ENCODE results near the gene PEAK3.

The PEAK3 gene

DNA sequence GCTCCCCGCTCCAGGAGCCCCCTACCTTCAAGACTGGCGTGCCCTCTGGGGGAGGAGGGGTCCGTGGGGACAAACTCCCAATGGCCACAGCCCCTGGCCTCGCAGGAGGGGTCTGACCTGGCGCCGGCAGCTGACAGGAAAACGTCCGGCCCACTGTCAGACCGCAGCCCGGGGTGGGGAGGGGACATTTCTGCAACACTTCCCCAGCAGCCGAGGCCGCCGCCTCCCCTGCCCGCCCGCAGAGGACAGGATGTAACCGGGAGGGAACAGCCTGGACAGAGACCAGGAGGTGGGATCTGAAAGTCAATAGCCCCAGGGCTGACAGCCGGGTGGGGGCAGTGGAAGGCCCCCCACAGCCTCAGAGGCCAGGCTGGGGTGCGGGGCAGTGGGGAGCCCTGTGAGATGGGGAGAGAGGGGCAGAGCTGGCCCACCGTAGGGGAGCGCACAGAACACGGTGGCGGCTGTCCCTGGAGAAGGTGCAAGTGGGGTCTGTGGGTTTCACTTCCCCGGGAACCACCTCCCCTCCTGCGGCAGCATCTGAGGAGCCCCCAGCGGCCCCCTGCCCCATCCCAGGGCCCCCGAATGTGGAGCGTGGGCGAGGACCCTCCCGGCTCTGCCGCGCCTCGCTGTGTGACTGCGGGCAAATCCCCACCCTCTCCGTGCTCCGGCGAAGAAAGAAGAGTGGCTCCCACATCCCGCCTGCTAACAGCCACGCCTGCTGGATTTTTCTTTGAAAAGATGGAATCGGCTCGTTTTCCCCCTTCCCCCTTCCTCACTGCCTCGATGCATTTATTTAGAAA, at the start of gene PEAK3:
PEAK3 (minus strand) TSS at position 114 of the 800 bp plus-strand sequence. CDS start 1,244 bp downstream, outside the sequence.
- no peak for DNase-seq (ENCODE audit: low read depth in 2 of 2, low spot score in 1 of 2)

DNA sequence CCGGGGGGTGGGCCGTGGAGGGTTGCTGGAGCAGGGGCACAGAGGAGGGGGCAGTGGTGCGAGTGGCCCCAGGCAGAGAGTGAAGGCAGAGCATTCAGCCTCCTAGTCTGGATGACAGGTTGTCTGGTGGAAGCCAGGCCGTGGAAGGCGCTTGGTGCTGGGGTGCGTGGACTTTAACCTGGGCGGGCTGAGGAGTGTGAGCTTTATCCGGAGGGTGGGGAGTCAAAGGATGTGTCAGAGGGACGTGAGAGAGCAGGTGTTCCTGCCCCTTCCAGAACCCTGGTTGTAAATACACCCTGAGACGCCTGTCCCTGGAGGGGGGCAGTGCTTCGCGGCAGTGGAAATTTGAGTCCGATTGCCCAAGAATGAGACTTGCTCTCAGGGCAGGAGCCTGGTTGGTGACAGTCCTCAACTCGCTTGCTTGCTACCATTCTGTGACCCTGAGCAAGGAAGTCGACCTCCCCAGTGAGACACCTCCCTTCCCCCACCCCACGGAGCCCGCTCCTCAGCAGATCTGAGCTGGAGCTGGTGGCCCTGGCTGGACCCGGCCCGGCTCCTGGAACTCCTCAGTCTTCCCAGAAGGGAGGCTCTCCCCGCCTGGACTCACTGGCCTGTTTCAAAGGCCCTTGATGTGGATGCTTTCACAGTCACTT, 48.8 kb upstream of the PEAK3 start:
- DNase-seq (ENCODE audit: low read depth in 2 of 2, low spot score in 1 of 2), result no peak

DNA sequence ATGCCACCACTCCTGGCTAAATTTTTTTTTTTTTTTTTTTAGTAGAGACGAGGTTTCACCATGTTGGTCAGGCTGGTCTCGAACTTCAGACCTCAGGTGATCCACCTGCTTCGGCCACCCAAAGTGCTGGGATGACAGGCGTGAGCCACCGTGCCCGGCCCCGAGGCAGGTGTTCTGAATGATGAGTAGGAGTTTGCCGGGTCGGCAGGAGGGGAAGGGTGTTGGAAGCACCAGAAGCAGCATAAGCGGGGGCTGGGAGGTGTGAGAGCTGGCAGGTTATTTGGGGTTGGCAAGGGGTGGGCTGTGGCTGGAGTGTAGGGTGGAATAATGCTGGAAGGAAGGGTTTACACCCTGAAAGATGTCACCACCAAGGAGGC, 48.3 kb upstream of the PEAK3 start:
- DNase-seq (ENCODE audit: low read depth in 2 of 2, low spot score in 1 of 2), result no peak

- no peak for DNase-seq (ENCODE audit: low read depth in 2 of 2, low spot score in 1 of 2)
Observed at GRCh38 chr19:2329501-2329916, 47.5 kb upstream of the PEAK3 start.

DNA sequence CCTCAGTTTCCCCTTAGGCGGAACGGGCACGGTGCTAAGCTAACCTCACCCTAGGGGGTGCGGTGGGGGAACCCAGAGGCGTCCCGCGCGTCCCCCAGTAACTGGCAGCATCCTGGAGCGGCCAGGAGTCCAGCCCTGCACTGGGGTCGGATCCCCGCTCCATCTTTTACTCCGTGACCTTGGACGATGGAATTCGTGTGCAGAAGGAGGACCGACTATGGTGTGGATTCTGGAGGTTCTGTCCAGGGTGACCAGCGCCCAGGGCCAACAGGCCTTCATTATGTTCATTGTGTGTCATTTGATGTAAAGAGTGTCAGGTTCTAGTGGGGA, 47.1 kb upstream of the PEAK3 start:
- DNase-seq (ENCODE audit: low read depth in 2 of 2, low spot score in 1 of 2), result no peak

DNA sequence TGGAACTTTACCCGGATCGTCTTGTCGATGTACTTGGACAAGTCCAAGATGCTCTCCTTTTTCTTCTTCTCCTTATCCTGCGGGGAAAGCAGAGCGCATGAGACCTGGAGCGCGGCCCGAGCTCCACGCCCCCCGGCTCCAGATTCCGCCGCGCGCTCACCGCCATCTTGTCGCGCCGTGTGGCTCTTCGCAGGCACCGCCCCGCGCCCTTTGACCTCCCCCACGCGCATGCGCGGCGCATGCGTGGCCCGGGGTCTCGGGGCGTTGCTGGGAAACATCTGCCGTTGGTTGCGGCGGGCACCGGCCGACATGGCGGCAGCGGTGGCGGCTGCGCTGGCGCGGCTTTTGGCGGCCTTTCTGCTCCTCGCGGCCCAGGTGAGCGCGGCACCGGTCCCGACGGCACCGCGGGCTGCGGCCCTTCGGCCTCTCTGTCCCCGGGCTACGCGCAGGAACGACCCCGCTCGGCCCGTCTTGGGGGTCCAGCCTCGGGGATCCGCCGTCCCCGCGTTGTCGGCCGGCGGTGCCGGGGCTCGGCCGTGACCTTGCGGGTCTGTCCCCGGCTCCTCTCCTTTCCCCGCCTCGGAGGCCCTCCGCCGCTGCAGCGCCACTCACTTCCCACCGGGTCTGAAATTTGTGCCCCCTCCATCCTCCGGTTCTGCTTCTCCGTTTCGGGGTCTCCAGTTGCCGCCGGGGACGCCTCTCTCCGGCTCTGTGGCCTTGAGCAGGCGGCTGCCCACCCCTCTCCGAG, 46.6 kb upstream of the PEAK3 start, which contains the start of the genes LSM7 and SPPL2B:
LSM7 (minus strand) TSS at position 186 of the 748 bp plus-strand sequence; CDS start at position 166, 20 bp downstream.
SPPL2B (plus strand) TSS at position 284 of the 748 bp plus-strand sequence; CDS start at position 310, 26 bp downstream.
- DNase-seq (ENCODE audit: low read depth in 2 of 2, low spot score in 1 of 2), result peak; percentile 81 to 89

DNA sequence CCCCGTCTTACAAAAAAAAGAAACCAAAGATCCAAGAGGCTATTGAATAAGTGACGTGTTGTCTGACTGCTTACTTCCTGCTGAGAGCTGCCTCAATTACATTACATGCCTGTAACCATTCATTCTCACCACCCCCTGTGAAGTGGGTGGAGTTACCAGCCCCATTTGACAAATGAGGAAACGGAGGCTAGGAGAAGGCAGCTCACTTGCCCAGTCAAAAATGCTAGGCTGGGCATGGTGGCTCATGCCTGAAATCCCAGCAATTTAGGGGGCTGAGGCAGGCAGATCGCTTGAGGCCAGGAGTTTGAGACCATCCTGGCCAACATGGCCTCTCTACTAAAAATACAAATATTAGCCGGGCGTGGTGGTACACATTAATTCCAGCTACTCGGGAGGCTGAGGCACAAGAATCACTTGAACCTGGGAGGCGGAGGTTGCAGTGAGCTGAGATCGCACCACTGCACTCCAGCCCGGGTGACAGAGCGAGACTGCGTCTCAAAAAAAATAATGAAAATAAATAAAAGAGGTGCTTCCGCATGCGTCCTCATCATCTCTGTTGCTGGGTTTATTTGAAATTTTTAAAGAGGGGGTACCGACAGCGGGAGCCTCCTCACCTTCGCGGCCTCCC, 45.9 kb upstream of the PEAK3 start:
- DNase-seq (ENCODE audit: low read depth in 2 of 2, low spot score in 1 of 2), result no peak

- DNase-seq (ENCODE audit: low read depth in 2 of 2, low spot score in 1 of 2), result no peak
Observed at GRCh38 chr19:2326699-2327360, 44.9 kb upstream of the PEAK3 start.

DNA sequence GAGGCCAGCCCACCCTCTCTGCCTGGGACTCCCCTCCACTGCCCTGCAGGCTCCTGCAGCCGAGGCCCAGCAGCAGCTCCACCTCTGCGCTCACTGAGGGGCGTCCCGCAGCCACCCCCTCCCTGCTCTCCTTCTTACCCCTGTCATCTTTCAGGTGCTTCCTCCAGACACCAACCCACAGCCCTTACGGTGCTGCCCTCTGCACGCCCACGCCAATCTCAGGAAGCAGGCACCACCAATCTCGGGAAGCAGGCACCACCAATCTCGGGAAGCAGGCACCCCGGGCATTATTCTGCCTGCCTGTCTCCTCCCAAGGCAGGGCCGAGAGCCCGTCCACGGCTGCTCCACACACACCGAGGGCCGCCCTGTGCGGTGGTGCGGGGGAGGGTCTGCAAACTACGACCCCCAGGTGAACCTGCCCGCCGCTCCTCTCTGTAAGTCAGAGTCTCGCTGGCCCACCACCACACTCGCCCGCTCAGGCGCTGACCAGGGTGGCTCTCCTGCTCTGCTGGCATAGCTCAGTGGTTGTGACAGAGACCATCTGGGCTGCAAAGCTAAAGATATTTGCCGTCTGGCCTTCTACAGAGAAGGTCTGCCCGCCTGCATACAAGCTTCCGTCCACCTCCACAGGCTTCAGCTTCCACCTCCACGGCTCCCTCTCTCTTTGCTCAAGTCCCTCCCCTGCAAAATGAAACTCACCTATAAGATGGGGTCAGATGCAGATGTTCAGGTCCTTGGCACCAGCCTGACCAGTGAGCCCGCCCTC, 43.5 kb upstream of the PEAK3 start:
- DNase-seq (ENCODE audit: low read depth in 2 of 2, low spot score in 1 of 2), result no peak

GRCh38 chr19:2324220-2324948, 42.4 kb upstream of the PEAK3 start:
- no peak for DNase-seq (ENCODE audit: low read depth in 2 of 2, low spot score in 1 of 2)

- no peak for DNase-seq (ENCODE audit: low read depth in 2 of 2, low spot score in 1 of 2)
Observed at GRCh38 chr19:2323707-2324106, 41.7 kb upstream of the PEAK3 start.

DNA sequence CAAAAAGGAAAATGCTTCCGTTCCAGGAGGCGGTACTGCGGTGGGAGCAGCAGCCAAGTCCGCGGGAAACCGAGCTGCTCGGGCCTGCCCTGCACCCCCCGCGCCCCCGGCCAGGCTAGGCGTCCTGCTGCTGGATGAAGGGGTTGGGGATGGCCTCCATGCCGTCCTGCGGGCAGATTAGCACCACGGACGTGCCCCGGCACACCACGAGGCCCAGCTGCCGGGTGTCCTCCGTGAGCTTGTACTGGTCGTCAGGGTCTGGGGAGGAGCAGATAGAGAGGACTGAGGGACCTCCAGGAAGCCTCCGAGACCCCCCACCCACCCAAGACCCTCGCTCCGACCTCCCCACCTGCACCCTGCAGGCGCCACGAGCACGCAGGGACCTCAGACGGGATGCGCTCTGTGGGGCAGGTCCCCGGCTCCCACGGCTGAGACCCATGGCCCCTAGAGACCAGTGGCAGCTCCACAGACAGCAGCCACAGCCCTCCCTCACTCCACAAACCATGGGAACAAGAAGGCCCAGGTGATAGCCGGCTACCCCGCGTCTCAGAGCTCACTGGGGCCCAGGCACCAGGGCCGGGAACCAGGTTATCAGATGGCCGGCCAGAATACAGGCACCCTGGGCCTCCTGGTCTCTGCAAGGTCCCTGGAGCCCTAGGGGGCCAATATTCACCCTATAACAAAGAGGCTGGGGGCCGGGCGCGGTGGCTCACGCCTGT, 39.7 kb upstream of the PEAK3 start:
- no peak for DNase-seq (ENCODE audit: low read depth in 2 of 2, low spot score in 1 of 2)

DNA sequence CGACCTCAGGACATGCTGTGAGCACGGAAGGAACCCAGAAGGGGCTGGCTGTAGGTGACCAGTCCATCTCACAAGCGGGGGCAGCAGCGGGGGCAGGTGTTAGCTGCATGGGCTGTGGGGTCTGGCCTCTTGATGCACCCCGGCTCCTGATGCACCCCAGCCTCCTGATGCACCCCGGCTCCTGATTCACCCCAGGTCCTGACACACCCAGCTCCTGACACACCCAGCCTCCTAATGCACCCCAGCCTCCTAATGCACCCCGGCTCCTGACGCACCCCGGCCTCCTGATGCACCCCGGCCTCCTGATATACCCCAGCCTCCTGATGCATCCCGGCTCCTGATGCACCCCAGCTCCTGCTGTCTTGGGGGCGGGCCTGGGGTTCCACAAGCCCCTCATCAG, 39.0 kb upstream of the PEAK3 start:
- no peak for DNase-seq (ENCODE audit: low read depth in 2 of 2, low spot score in 1 of 2)

DNA sequence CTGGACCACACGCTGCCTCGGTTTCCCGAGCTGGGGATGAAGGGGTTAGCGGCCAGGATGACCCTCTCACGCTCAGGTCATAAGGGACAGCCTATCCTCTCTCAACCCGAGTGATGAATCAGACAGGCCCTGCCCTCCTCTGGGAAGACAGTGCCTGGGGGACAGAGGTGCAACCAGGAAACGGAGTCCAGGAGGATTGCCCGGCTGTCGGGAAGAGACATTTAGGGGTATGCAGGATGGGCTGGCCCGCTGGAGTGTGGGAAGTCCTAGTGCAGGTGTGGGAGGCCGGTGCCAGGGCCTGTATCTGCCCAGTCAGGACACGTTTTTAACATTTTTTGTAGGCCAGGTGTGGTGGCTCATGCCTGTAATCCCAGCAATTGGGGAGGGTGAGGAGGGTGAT, 38.1 kb upstream of the PEAK3 start:
- DNase-seq (ENCODE audit: low read depth in 2 of 2, low spot score in 1 of 2), result no peak

DNA sequence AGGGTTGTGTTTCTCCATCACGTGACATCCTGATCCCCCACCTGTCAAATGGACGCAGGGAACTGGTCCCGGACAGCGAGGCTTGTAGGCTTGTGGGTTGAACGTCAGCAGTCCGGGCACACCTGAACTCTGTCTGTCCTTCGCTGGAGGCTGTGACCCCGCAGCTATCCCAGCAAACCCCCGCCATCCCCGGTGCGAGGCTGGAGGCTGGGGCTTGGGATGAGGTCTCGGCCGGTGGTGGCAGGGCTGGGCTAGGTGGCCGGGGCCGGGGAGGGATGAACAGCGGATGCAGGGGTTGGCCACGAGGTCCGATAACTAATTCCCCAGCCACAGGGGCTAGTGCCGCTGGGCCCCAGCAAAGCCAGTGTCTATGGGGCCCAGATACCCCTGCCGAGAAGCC, 37.6 kb upstream of the PEAK3 start:
- DNase-seq (ENCODE audit: low read depth in 2 of 2, low spot score in 1 of 2), result no peak

DNA sequence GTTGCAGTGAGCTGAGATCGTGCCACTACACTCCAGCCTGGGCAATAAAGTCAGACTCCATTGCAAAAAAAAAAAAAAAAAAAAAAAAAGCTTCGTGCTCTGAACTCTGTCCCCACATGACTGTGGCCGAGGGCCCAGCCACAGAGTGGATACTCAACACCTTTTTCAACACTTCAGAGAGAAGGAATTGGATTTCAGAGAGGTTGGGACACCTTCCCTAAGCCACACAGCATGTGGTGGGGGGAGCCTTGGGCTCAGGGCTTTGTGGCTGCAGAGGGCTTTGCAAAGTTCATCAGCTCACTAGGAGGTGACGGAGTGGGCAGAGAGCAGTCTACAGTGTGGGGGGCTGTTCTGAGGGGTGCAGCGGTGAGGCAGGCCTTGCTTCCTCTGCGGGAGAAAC, 36.9 kb upstream of the PEAK3 start:
- no peak for DNase-seq (ENCODE audit: low read depth in 2 of 2, low spot score in 1 of 2)

- no peak for DNase-seq (ENCODE audit: low read depth in 2 of 2, low spot score in 1 of 2)
Observed at GRCh38 chr19:2317756-2318155, 35.8 kb upstream of the PEAK3 start.

- DNase-seq (ENCODE audit: low read depth in 2 of 2, low spot score in 1 of 2), result no peak
Observed at GRCh38 chr19:2317300-2317699, 35.3 kb upstream of the PEAK3 start.

DNA sequence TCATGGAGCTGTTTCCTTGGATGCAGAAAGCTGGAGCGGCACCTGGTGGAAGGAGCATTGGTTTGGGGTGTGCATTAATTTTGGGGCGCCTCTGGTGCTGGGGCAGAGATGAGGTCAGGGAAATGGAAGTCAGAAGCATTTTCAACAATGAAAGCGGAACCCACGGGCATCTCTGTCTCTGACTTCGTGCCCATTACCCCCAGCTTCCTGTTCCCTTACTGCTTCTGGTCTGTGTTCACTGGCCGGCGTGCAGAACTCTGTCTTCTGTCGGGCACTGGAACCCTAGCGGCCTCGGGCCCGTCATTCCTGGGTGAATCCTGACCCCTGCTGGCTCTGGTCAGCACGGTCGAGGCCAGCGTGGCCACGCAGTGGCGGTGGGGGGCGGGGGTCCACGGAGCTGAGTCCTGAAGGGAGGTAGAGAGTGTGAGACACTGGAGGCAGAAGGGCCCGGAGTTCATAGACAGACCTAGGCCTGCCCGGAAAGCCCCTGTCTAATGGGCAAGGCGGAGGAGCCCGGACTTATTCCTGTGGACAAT, 33.9 kb upstream of the PEAK3 start:
- DNase-seq (ENCODE audit: low read depth in 2 of 2, low spot score in 1 of 2), result no peak
